Left ventricle myocardium inferior (tissue), 1 donor: ENCODE results near the gene FAT1. TPM values are rescaled to one million over a fixed set of nuclear protein-coding genes. Genes with fewer than 3 reads are reported as not detected.

ENCODE experiments used
- DNase-seq: peaks from one replicate; pipeline ENCODE4 v3.0.0-alpha.2; 2020
- H3K27ac ChIP-seq: fragments of 200-600 bp; replicated peaks from 2 replicates; pipeline ENCODE4 v1.8.0; 2021
- H3K27me3 ChIP-seq: fragments of 200-600 bp; 2 replicates; pipeline ENCODE4 v1.8.0; 2021; ENCODE audit warnings: low read depth
- H3K36me3 ChIP-seq: fragments of 200-600 bp; 2 replicates; pipeline ENCODE4 v1.8.0; 2021
- H3K4me1 ChIP-seq: fragments of 200-600 bp; 2 replicates; pipeline ENCODE4 v1.8.0; 2021
- H3K4me3 ChIP-seq: fragments of 200-600 bp; 2 replicates; pipeline ENCODE4 v1.8.0; 2021; ENCODE audit warnings: mild to moderate bottlenecking, moderate library complexity
- H3K9me3 ChIP-seq: fragments of 200-600 bp; replicated peaks from 2 replicates; pipeline ENCODE4 v1.8.0; 2021
- intact Hi-C: fragments of 100-400 bp; cut with micrococcal nuclease; formaldehyde crosslinking; loops from one replicate; pipeline ENCODE4 v1.11.0; 2022
- total RNA-seq: library from RNA; stranded (reverse); fragmentation: NEBNext Ultra II Directional; extraction: Animal tissue kit (Norgen Biotek cat#: 25700); gene quantifications from one replicate; pipeline ENCODE4 v1.2.1, GENCODE V29; 2021
- TF ChIP-seq, protein P1 (sequence below): fragments of 200-600 bp; IDR thresholded peaks from 2 replicates; pipeline ENCODE4 v1.8.0; 2021; ENCODE audit warnings: antibody characterized with exemption, mild to moderate bottlenecking, borderline replicate concordance
- donor health status: DM: no; HTN: yes; CAD: no; lungs with severe emphysema.

The FAT1 gene
- total RNA-seq, 1 donor from 2014 or later, result 59.1 TPM

DNA sequence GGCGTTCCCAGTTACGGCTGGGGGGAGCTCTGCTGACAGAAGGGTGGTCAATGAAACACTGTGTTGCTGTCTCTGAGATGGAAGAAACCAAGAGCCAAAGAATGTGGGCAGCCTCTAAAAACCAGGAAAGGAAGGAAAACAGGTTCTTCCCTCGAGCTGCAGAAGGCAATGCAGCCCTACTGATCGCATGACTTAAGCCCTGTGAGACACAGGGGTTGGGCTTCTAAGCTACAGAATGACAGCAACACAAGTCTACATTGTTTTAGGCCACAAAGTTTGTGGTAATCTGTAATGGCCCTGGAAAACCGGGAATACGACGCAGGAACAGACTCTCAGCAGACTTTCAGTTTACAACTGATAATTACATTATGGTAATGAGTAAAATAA lies 130.1 kb downstream of the FAT1 start:
- intact Hi-C loops, result no loop called here
- Histone ChIP-seq H3K27ac (no peak overlapping the region), H3K4me3 (no peak overlapping the region), H3K4me1 (no peaks in the 10 kb centered on the region), H3K9me3 (no peaks in the 10 kb centered on the region), H3K27me3 (no peaks in the 10 kb centered on the region), H3K36me3 (peaks cover 68% of the 10 kb centered on the region)
- no peak for DNase-seq
- TF ChIP-seq, protein P1, sequence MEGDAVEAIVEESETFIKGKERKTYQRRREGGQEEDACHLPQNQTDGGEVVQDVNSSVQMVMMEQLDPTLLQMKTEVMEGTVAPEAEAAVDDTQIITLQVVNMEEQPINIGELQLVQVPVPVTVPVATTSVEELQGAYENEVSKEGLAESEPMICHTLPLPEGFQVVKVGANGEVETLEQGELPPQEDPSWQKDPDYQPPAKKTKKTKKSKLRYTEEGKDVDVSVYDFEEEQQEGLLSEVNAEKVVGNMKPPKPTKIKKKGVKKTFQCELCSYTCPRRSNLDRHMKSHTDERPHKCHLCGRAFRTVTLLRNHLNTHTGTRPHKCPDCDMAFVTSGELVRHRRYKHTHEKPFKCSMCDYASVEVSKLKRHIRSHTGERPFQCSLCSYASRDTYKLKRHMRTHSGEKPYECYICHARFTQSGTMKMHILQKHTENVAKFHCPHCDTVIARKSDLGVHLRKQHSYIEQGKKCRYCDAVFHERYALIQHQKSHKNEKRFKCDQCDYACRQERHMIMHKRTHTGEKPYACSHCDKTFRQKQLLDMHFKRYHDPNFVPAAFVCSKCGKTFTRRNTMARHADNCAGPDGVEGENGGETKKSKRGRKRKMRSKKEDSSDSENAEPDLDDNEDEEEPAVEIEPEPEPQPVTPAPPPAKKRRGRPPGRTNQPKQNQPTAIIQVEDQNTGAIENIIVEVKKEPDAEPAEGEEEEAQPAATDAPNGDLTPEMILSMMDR, result no peak

- no peak for DNase-seq
- no peak overlapping the region for H3K4me3 ChIP-seq
- H3K27me3 ChIP-seq, result no peaks in the 10 kb centered on the region
- intact Hi-C loops, result no loop called here
- H3K9me3 ChIP-seq, result no peaks in the 10 kb centered on the region
- TF ChIP-seq, protein P1, result no peak
- H3K4me1 ChIP-seq, result no peaks in the 10 kb centered on the region
- H3K27ac ChIP-seq, result no peak overlapping the region
- peaks cover 68% of the 10 kb centered on the region for H3K36me3 ChIP-seq
Observed at GRCh38 chr4:186592966-186593586, 130.6 kb downstream of the FAT1 start.

GRCh38 chr4:186592445-186592844 lies 131.2 kb downstream of the FAT1 start:
- TF ChIP-seq, protein P1, result no peak
- no peak for DNase-seq
- Histone ChIP-seq H3K27ac (no peak overlapping the region), H3K4me3 (no peak overlapping the region), H3K4me1 (no peaks in the 10 kb centered on the region), H3K9me3 (no peaks in the 10 kb centered on the region), H3K27me3 (no peaks in the 10 kb centered on the region), H3K36me3 (peaks cover 66% of the 10 kb centered on the region)
- intact Hi-C loops, result no loop called here

GRCh38 chr4:186591651-186592050 lies 132.0 kb downstream of the FAT1 start:
- intact Hi-C loops, result no loop called here
- H3K27me3 ChIP-seq, result no peaks in the 10 kb centered on the region
- no peaks in the 10 kb centered on the region for H3K4me1 ChIP-seq
- no peak for DNase-seq
- H3K36me3 ChIP-seq, result peaks cover 58% of the 10 kb centered on the region
- TF ChIP-seq, protein P1, result no peak
- no peak overlapping the region for H3K27ac ChIP-seq
- no peak overlapping the region for H3K4me3 ChIP-seq
- H3K9me3 ChIP-seq, result no peaks in the 10 kb centered on the region

GRCh38 chr4:186588503-186588902 lies 135.2 kb downstream of the FAT1 start:
- no peaks in the 10 kb centered on the region for H3K27me3 ChIP-seq
- H3K4me3 ChIP-seq, result no peak overlapping the region
- TF ChIP-seq, protein P1, result no peak
- no peak overlapping the region for H3K27ac ChIP-seq
- H3K4me1 ChIP-seq, result peaks cover 17% of the 10 kb centered on the region
- intact Hi-C loops, result no loop called here
- H3K9me3 ChIP-seq, result no peaks in the 10 kb centered on the region
- no peak for DNase-seq
- H3K36me3 ChIP-seq, result peaks cover 29% of the 10 kb centered on the region
